Ascending aorta (tissue), 2 donors: ENCODE data around the gene GNPTG. TPM values are rescaled to one million over a fixed set of nuclear protein-coding genes. Genes with fewer than 3 reads are reported as not detected.

Experiments
- DNase-seq, 2 donors: peaks; one replicate each; pipeline ENCODE4 v3.0.0-alpha.2; 2019; ENCODE audit warnings: low spot score in 2 of 2
- H3K27ac ChIP-seq, 2 donors: fragments of 200-600 bp; sonication (generic); one replicate each; pipeline ENCODE4 v1.5.1; 2016 to 2017; ENCODE audit warnings: mild to moderate bottlenecking in 1 of 2
- H3K27me3 ChIP-seq: fragments of 200-600 bp; sonication (generic); one replicate; pipeline ENCODE4 v1.5.1; 2017
- H3K36me3 ChIP-seq, 2 donors: fragments of 200-600 bp; sonication (generic); one replicate each; pipeline ENCODE4 v1.5.1; 2016
- H3K4me1 ChIP-seq, 2 donors: fragments of 200-600 bp; sonication (generic); one replicate each; pipeline ENCODE4 v1.5.1; 2016 to 2017; ENCODE audit warnings: mild to moderate bottlenecking in 1 of 2
- H3K4me3 ChIP-seq, 2 donors: fragments of 200-600 bp; sonication (generic); one replicate each; pipeline ENCODE4 v1.5.1; 2016 to 2017; ENCODE audit warnings: mild to moderate bottlenecking in 1 of 2
- H3K9me3 ChIP-seq, 2 donors: fragments of 200-600 bp; sonication (generic); one replicate each; pipeline ENCODE4 v1.5.1; 2016
- intact Hi-C: fragments of 100-400 bp; cut with DNase I; formaldehyde crosslinking; loops from one replicate; pipeline ENCODE4 v1.15.1; 2023
- total RNA-seq: library from RNA; depleted of rRNA; stranded (reverse); fragments of >200 nt; gene quantifications from one replicate; pipeline ENCODE4 v1.1.0, GENCODE V29; 2016
- TF ChIP-seq, protein P1 (sequence below), 3 experiments: fragments of 200-600 bp in 2 of 3; fragments of 450-650 bp in 1 of 3; sonication (generic) in 2 of 3; IDR thresholded peaks; one replicate each; pipeline ENCODE4 v1.5.1; 2016 to 2019; ENCODE audit warnings: antibody characterized with exemption in 3 of 3, mild to moderate bottlenecking in 1 of 3, moderate library complexity in 1 of 3

The GNPTG gene
- total RNA-seq, 1 donor from 2014 or later = 86.6 TPM

DNA sequence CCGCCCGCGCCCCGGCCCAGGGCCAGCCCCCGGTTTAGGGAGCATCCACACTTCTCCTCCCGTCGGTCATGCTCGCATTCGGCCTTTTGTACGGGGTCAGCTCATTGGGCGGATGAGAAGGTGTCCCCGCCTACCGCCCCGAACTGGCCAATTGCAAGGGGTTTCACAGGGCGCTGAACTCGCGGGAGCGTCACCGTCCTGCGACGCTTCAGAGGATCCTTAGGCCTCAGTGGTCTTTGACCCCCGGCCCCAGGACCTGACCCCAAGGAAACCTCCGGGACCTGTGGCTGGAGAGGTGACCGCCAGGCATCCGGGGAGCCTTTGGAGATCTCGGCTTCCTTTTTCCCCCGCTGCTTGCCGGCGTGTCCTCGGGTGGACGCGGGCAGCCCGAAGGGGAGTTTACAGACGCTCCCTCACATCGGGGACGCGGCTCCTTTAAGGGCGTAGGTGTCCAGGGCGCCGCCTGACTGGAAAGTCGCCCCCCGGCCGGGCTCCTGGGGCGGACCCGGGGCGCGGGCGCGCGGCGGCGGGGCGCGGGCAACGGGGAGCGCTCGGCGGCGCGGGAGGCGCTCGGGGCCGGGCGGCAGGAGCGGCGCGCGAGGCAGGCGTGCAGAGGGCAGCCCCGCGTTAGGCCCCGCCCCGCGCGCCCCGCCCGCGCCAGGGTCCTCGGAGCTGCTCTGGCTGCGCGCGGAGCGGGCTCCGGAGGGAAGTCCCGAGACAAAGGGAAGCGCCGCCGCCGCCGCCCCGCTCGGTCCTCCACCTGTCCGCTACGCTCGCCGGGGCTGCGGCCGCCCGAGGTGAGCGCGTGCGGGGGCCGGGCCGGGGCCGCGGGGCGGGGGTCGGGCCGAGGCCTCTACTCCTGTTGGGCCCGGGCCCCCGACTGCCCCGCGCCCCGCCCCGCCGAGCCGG, 42.5 kb upstream of the GNPTG start, which contains the start of gene UBE2I:
Gene UBE2I, plus strand, starts transcription at position 660 of the 909 bp plus-strand sequence. CDS start 4,395 bp downstream, outside the sequence.
- H3K4me1 ChIP-seq = peaks cover 21 to 24% of the 10 kb centered on the region in 2 donors
- intact Hi-C loops = loop anchor here (1.0 to 5.0 kb wide), 2 partner anchors 111 to 303 kb away; partner anchors contain the start of genes CRAMP1, IFT140 and UQCC4
- peaks cover 8 to 13% of the 10 kb centered on the region in 2 donors for H3K36me3 ChIP-seq
- TF ChIP-seq, protein P1, sequence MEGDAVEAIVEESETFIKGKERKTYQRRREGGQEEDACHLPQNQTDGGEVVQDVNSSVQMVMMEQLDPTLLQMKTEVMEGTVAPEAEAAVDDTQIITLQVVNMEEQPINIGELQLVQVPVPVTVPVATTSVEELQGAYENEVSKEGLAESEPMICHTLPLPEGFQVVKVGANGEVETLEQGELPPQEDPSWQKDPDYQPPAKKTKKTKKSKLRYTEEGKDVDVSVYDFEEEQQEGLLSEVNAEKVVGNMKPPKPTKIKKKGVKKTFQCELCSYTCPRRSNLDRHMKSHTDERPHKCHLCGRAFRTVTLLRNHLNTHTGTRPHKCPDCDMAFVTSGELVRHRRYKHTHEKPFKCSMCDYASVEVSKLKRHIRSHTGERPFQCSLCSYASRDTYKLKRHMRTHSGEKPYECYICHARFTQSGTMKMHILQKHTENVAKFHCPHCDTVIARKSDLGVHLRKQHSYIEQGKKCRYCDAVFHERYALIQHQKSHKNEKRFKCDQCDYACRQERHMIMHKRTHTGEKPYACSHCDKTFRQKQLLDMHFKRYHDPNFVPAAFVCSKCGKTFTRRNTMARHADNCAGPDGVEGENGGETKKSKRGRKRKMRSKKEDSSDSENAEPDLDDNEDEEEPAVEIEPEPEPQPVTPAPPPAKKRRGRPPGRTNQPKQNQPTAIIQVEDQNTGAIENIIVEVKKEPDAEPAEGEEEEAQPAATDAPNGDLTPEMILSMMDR (IDR thresholded peaks at IDR 0.05) = no peak
- H3K27ac ChIP-seq = peak within 1 kb of the TSS; percentile 96 to 99
- no peaks in the 10 kb centered on the region for H3K9me3 ChIP-seq
- H3K27me3 ChIP-seq = no peaks in the 10 kb centered on the region
- H3K4me3 ChIP-seq = peak within 1 kb of the TSS; percentile 83 to 91
- peak; percentile 86 to 98 for DNase-seq

DNA sequence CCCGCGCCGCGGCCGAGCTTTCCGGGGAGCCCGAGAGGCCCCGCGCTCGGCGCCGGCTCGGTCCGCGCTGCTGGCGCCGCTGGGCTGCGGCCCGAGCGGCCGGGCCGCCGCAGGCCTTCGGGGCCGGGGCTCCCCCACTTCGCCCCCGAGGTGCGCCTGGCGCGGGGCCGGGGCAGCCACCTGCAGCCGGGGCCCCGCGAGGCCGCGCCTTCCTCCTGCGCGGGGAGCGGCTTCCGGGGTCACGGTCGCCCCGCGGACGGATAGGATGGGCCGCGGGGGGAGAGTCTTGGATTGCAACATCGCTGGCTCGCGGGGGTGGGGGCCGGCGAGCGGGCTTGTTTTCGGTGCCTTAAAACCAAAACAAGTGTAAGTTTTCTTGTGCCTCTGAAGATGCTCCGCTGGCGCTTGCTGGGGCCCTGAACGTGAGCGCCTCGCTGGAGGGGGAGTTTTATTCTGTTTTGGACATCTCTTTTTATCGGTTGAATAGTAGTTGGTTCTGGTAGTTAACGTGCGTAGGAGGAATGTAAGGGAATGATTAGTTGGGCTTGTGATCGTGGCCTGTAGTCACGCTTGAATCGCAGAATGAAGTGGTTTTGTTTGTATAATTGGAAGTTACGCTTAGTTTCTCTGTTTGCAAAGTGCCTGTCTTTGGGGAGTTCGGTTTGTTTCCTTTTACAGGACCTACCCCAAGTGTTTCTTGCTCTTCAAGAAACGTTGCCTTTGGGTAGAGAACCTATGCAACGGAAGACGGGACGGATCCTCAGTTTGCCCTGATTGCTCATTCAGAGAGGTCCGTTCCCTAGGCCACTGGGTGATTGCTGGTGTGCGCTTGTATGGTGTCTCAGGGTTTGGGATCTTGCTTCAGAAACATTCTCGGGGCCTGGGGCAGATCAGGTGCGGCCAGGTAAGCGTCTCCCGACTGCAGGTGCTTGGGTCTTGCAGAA, 41.6 kb upstream of the GNPTG start:
- Histone ChIP-seq H3K27ac (no peak overlapping the region), H3K27me3 (no peaks in the 10 kb centered on the region), H3K4me3 (peak overlapping the region; percentile 83 to 91), H3K4me1 (peaks cover 21 to 25% of the 10 kb centered on the region in 2 donors), H3K36me3 (peaks cover 17 to 23% of the 10 kb centered on the region in 2 donors), H3K9me3 (no peaks in the 10 kb centered on the region)
- intact Hi-C loops = loop anchor here (1.0 to 5.0 kb wide), 5 partner anchors 41 to 1222 kb away; partner anchors contain the start of genes CEMP1, CRAMP1, GNPTG and IFT140
- DNase-seq = peak in 1 of 2 donors; percentile 74
- TF ChIP-seq, protein P1 (IDR thresholded peaks at IDR 0.05) = no peak

DNA sequence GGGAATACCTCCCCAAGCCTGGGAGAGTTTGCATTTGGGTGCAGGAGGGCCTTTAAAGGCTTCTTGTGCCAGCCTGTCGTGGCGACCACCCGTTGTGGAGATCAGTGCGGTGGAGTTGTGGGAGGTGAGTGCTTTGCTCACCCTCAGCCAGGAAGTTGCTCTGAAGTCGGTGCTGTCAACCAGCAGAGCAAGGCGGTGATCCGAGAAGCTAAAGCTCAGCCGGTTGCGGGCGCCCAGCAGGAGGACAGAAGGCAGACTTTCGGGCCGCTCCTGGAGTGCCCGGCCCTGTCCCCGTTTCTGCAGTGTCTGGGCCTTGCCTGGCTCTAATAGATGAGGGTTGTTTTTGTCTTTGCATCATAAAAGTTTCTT, 40.9 kb upstream of the GNPTG start:
- Histone ChIP-seq H3K36me3 (peaks cover 24 to 29% of the 10 kb centered on the region in 2 donors), H3K4me3 (peak overlapping the region; percentile 83 to 91), H3K27me3 (no peaks in the 10 kb centered on the region), H3K9me3 (no peaks in the 10 kb centered on the region), H3K27ac (no peak overlapping the region), H3K4me1 (peaks cover 21 to 25% of the 10 kb centered on the region in 2 donors)
- no peak for DNase-seq
- TF ChIP-seq, protein P1 (IDR thresholded peaks at IDR 0.05) = no peak
- intact Hi-C loops = loop anchor here (2.0 to 5.0 kb wide), 3 partner anchors 40 to 1221 kb away; partner anchors contain the start of genes CEMP1, GNPTG and TSR3

DNA sequence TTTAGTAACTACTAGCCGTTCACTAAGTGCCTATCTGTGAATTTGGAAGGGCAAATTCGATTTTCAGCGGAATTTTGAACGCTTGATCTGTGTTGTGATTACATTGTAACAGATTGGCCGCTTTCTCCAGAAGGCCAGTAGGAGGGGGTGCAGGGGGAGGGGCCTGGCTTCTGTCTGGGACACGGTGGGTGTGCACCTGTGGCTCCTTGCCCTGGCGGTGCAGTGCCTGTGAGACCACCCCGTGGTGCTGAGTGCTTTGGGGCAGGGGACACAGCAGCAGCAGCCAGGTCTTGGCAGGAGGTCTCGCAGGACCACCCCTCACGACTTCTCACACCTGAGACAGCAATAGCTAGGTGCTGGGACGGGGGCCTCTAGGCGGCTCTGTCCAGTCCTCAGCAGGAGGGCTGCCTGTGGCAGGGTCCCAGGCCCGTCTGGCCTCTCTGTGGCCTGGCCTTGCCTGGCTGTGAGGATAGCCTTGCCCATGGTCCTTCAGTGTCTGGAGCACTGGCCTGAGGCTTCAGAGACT, 40.5 kb upstream of the GNPTG start:
- no peaks in the 10 kb centered on the region for H3K9me3 ChIP-seq
- peaks cover 29 to 34% of the 10 kb centered on the region in 2 donors for H3K36me3 ChIP-seq
- TF ChIP-seq, protein P1 (IDR thresholded peaks at IDR 0.05) = no peak
- H3K4me3 ChIP-seq = peak overlapping the region; percentile 83 to 91
- H3K27me3 ChIP-seq = no peaks in the 10 kb centered on the region
- peaks cover 21 to 25% of the 10 kb centered on the region in 2 donors for H3K4me1 ChIP-seq
- intact Hi-C loops = loop anchor here (2.0 to 5.0 kb wide), 3 partner anchors 40 to 1221 kb away; partner anchors contain the start of genes CEMP1, GNPTG and TSR3
- no peak overlapping the region for H3K27ac ChIP-seq
- DNase-seq = no peak
